Endothelial cell of hepatic sinusoid (primary cell): ENCODE data around the gene CDSN.
"Not testable (repeated sequence)": the region's sequence is repeated elsewhere in the genome, so short reads cannot be mapped to it uniquely, and the experiment has no call there.

ENCODE experiments used
- in situ Hi-C: cut with HindIII; loops from 2 replicates; pipeline ENCODE4 v1.10.0; 2017; ENCODE audit warnings: low sequenced_read_pairs

The CDSN gene

DNA sequence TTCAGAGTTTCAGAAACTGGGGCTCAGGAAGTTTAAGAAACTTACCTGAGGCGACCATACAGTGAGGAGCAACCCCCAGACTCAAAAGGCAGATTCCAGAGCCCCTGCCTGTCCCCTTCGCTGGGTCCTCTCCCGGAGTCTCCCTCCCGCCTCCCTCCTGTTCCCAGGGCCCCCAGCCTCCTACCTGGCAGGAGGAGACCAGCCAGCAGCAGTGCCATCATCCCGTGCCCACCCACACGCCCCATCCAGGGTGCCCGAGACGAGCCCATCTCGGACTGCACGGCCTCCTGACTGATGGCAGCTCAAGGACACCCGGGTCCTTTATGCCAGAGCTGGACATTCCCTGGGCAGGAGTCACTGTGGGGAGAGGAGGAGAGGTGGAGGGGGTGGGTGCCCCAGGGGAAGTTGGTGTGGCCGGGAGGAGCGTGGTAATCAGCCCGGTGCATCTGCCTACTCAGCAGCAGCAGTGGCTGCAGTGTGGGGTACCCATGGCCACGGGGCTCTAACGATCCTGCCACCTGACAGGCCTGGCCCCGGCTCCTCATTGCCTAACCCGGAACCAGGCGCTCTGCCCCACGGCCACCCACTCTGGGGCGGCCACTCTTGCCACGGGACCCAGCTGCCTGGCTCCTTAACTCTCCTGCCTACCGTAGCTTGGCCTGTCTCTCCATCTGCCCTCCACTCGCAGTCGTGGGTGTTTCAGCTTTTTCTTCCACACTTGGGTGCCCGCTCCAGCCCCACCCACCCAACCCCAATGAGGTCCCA is at the start of gene CDSN:
Gene CDSN, minus strand, starts transcription at position 296 of the 765 bp plus-strand sequence. Its CDS starts 27 bp downstream, at position 269.
- in situ Hi-C loops: no loop called here

DNA sequence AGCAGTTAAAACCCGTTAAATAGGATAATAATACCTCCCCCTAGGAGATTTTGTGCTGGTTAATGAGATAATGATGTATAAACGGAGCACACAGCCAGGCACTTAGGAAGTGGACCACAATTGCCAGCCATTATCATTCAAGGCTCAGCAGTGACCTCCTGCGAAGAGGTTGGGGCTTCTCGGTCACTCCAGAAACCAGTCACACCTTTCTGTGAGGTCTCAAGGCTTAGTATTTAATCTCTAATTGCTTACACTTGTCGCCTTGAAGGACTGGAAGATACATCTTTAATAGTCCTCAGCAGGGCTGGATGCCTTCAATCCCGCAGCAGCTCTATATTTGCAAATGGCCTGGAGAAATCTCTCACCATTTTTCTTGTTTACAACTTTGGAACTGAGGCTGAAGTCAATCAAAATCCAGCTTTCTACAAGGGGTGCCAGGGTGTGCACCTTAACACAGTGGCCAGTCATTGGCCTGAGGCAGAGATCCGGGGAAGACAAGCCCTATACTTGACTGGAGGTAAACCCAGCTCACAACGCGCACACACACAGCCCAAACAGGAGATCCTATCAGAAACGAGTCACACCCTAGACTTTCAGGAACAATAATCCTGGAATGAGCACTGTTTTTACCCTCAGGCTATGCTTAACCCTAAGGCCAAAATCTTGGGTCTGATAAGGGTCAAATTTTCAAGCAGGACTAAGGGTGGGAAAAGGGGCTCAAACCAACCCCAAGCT is 49.0 kb upstream of the CDSN start:
- in situ Hi-C loops: no loop called here

GRCh38 chr6:31168606-31169005 is 48.4 kb upstream of the CDSN start:
- in situ Hi-C loops: no loop called here

GRCh38 chr6:31165986-31166385 is 45.7 kb upstream of the CDSN start:
- in situ Hi-C loops: no loop called here

- in situ Hi-C loops: not testable (repeated sequence)
Measured at GRCh38 chr6:31165064-31165832, 45.0 kb upstream of the CDSN start.

GRCh38 chr6:31164475-31165063 is 44.3 kb upstream of the CDSN start:
- in situ Hi-C loops: not testable (repeated sequence)

DNA sequence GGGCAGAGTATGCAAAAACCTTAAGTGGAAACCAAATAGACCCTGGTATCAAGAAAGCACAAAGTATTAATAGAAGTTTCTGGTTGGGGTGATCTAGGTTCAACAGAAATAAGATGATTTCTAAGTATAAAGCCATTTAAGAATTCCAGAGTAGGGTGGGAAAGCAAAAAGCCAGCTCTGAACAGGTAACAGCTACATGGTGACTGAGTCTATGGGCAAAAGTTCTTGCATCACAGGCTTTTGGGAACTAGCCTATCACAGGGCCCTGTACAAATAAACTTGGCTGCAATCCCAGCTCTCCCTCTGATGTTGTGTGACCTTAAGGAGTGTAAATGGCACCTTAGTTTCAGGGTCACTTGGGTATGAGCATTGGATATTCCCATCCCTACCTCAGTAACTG is 43.7 kb upstream of the CDSN start:
- in situ Hi-C loops: no loop called here

- in situ Hi-C loops: no loop called here
Measured at GRCh38 chr6:31162463-31163165, 42.4 kb upstream of the CDSN start.

DNA sequence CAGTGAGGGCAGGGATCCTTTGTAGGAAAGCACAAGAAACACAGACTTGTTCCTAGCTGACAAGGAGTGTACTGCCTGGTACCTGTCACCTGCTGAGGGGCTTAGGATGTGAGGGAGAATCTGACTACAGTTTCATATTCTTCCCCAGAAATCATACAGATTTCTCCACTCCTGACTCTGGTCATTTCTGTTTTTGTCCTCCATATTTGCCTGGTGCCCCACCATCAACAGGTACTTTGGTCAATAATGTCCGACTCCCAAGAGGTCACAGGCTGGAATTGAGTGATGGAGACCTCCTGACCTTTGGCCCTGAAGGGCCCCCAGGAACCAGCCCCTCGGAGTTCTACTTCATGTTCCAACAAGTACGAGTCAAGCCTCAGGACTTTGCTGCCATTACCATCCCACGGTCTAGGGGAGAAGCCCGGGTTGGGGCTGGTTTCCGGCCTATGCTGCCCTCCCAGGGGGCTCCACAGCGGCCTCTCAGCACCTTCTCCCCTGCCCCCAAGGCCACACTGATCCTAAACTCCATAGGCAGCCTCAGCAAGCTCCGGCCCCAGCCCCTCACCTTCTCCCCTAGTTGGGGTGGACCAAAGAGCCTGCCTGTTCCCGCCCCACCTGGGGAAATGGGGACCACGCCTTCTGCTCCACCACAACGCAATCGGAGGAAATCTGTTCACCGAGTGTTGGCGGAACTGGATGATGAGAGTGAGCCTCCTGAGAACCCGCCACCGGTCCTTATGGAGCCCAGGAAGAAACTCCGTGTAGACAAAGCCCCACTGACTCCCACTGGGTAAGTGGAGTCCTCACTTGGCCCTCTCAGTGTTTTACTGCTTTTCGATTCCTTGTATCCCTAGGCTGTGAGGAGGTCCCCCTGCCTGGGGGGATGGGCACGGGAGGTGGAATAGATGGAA is 41.2 kb upstream of the CDSN start:
- in situ Hi-C loops: no loop called here

DNA sequence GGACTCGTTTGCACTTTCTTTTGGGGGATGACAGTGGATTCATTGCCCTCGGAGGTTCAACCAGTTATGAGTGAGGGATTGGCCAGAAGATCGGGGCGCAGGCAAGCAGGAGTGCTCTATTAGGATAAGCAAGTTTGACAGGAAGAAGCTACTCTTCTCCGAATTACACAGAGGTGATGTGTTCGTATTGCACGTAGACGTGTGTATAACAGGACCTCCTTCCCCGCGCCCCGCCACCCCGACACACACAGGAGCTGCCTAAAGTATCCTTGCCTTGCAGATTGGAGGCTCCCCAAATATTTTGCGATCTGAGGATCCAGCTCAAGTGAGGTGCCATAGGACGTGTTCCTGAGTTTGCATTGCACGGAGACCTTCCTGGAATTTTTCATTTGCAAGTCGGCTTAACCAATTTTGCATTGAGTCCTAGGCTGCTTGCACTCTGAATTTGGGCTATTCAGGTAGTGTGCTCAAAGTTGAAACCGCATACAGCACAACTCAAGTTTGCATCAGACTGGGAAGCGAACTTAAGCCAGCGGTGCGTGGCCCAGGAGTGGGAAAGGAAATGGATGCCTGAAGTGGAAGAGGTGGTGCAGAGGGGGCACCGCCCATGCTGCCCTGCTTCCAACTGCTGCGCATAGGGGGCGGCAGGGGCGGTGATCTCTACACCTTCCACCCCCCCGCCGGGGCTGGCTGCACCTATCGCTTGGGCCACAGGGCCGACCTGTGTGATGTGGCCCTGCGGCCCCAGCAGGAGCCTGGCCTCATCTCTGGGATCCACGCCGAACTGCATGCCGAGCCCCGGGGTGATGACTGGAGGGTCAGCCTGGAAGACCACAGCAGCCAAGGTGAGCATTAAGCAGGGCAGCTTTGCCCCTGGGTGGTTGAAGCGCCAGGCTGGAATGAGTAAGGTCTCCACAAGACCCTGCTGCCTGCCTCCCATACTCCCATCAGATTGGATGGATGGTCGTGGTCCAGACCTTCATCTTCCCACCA is 38.9 kb upstream of the CDSN start:
- in situ Hi-C loops: no loop called here

DNA sequence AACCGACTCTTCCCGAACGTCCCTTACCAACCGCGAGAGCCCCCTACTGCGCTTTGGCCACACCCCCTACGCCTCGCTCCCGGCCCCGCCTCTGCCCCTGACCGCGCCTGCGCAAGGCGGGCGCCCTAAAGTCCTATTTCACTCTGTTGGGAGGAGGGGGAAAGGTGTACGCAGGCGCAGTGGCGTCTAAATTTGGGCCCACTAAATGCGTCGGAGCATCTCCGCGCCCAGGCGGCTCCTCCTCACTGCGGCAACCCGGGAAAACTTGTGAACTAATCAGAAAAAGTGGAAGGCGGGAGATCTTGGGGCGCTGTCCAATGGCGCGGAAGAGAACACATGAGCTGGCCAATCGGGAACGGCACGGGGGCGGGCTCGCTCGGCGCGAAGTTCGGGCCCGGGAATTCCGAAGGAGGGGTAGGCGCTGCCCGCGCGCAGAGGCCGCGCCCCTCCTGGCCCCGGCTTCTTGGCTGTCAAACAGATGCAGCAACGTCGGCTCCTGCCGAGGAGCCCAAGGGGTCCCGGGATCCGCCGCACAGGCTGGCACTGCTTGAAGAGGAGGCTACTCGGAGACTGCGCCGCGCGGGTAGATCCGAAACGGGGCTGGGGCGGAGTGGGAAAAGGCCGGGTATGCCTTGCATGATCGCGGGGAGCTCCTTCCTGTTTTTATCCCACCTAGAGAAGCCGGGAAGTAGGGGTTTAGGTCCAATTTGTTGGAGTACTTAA is 38.1 kb upstream of the CDSN start, which contains the start of gene TCF19:
Gene TCF19, plus strand, starts transcription at position 450 of the 723 bp plus-strand sequence. CDS start 881 bp downstream, outside the sequence.
- in situ Hi-C loops: no loop called here

- in situ Hi-C loops: no loop called here
Measured at GRCh38 chr6:31157513-31158139, 37.4 kb upstream of the CDSN start, which contains the start of gene CCHCR1. TSS of gene CCHCR1 (minus strand) at chr6:31157802. CDS start at chr6:31157600, 202 bp downstream.

DNA sequence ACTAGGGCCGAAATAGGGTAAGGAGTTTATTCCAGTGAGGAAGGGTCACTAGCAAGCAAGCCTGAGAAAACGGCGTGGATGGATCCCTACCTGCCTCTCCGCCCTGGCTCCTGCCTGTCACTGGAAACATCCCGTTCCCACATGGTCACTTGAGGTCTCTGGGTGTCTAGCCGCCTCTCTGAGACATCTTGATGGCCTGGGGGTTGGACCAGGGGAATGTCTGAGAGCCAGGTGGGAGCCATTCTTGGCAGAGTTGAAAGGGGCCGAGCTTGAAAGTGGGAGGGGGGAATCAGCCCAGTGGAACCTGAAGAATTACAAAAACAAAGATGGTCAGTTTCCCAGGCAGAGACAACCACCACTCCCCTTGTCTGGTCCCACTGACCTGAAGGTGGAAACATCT is 36.4 kb upstream of the CDSN start:
- in situ Hi-C loops: no loop called here

GRCh38 chr6:31154436-31154835 is 34.2 kb upstream of the CDSN start:
- in situ Hi-C loops: no loop called here

DNA sequence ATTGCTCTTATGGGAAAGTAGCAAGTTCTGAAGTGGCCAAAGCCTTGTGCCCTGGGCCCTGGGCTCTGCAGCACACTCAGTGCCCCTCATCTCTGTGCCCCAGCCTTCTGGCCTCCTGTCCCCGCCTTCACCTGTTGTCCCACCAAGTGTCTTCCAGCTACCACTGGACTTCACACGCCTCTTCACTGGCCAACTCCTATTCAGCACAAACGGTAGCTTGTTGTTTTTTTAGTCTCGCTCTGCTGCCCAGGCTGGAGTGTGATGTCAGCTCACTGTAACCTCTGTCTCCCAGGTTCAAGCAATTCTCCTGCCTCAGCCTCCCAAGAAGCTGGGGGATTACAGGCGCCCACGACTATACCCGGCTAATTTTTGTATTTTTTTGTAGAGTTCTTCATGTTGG is 32.5 kb upstream of the CDSN start:
- in situ Hi-C loops: no loop called here

DNA sequence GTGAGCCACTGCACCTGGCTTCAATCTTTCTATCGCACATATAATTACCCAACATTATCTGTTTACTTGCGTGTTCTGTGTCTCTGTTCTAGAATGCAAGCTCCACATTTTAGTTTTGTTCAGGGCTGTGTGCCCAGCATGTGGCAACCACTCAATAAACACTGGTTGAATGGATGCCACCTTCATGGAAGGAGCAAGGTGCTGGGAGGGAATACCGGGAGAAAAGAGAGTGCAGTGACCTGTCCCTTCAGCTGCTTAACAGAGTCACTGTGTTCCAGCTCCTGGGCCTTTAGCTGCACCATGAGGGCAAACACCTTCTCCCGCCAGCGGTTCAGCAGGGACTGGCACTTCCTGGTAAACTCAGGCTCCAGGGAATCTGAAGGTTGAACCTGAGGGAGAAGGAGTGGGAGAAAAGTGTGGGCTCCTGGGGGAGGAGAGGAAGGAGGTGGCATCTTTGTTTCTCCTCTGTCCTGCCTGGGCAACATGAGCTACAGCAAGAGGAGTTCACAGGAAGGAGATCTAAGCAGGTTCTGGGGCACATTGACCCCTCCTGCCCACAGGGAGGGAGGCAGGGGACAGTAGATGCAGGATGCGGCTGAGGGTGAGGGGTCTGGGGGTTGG is 29.7 kb upstream of the CDSN start:
- in situ Hi-C loops: no loop called here

GRCh38 chr6:31145386-31145785 is 25.1 kb upstream of the CDSN start:
- in situ Hi-C loops: no loop called here
